ENCODE data around the gene MRPL2.

DNA sequence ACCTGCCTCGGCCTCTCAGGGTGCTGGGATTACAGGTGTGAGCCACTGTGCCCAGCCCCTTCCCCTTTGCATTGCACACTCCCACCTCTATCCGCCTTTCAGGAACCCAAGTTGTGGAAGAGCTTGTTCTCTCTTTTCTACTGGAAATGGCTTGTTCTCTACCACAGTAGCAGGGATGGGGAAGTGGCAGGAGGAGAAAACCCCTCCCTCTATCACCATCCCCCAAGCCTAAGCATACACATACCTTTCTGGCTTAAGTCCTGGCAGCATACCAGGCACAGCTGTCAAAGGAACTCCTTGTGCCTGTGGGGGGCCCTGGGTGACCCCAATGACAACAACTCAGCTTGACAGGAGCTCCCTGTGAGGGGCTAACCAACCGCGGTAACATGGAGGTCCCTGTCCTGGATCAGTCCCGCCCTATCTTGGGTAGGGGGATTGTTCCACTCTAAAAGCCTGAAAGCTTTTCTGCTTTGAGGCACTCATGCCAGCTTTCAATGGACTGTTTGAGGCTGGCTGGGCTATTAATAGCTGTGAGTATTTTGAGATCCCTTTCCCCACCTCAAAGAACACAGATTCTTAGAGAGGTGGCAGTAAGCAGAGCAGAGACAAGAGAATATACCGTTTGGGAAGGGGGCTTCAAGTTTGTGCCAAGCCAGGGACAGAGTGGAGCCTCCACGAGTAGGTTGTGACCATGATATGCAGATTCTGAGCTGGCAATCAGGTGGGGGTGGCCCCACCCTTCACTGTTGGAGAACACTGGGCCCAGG lies 42.9 kb downstream of the MRPL2 start:
- TF ChIP-seq RAD21 (IDR thresholded peaks at IDR 0.05 in 1 of 2, conservative IDR thresholded peaks at IDR 0.05 in 1 of 2; ENCODE audit: low read depth in 2 of 2, low read length in 2 of 2) (no peak), SIN3A (conservative IDR thresholded peaks at IDR 0.05 in 1 of 2, IDR thresholded peaks at IDR 0.05 in 1 of 2; ENCODE audit: low read depth in 1 of 2, low read length in 2 of 2) (no peak), POLR2A (IDR thresholded peaks at IDR 0.05; ENCODE audit: control extremely low read depth in 1 of 2, low read depth in 2 of 2, low read length in 2 of 2) (no peak), NRF1 (IDR thresholded peaks at IDR 0.05; ENCODE audit: low read depth, low read length) (no peak), SP1 (IDR thresholded peaks at IDR 0.05; ENCODE audit: low read depth, low read length) (no peak), RXRA (IDR thresholded peaks at IDR 0.05; ENCODE audit: insufficient read depth, low read depth, low read length) (no peak)
- TF ChIP-seq, protein P1, sequence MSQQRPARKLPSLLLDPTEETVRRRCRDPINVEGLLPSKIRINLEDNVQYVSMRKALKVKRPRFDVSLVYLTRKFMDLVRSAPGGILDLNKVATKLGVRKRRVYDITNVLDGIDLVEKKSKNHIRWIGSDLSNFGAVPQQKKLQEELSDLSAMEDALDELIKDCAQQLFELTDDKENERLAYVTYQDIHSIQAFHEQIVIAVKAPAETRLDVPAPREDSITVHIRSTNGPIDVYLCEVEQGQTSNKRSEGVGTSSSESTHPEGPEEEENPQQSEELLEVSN (IDR thresholded peaks at IDR 0.05) = no peak
- TF ChIP-seq, protein P2, sequence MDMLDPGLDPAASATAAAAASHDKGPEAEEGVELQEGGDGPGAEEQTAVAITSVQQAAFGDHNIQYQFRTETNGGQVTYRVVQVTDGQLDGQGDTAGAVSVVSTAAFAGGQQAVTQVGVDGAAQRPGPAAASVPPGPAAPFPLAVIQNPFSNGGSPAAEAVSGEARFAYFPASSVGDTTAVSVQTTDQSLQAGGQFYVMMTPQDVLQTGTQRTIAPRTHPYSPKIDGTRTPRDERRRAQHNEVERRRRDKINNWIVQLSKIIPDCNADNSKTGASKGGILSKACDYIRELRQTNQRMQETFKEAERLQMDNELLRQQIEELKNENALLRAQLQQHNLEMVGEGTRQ (IDR thresholded peaks at IDR 0.05; ENCODE audit: low read length) = no peak
- TF ChIP-seq, protein P3, sequence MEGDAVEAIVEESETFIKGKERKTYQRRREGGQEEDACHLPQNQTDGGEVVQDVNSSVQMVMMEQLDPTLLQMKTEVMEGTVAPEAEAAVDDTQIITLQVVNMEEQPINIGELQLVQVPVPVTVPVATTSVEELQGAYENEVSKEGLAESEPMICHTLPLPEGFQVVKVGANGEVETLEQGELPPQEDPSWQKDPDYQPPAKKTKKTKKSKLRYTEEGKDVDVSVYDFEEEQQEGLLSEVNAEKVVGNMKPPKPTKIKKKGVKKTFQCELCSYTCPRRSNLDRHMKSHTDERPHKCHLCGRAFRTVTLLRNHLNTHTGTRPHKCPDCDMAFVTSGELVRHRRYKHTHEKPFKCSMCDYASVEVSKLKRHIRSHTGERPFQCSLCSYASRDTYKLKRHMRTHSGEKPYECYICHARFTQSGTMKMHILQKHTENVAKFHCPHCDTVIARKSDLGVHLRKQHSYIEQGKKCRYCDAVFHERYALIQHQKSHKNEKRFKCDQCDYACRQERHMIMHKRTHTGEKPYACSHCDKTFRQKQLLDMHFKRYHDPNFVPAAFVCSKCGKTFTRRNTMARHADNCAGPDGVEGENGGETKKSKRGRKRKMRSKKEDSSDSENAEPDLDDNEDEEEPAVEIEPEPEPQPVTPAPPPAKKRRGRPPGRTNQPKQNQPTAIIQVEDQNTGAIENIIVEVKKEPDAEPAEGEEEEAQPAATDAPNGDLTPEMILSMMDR (IDR thresholded peaks at IDR 0.05; ENCODE audit: control extremely low read depth in 1 of 3, insufficient read depth in 1 of 3, low read depth in 1 of 3, low read length in 3 of 3) = no peak
